GM19035 (cell line): ENCODE results near the gene MATR3.
A peak's percentile ranks its signal among the peaks of the same experiment; 100 is the strongest.

Experiments
- ATAC-seq: cut with Tn5 transposase; IDR thresholded peaks from one replicate; pipeline ENCODE4 v1.9.1; 2021; ENCODE audit not compliant: unreplicated experiment

MATR3 gene

GRCh38 chr5:139271201-139272027 is 22.1 kb upstream of the MATR3 start:
- no peak for ATAC-seq

GRCh38 chr5:139272471-139273321 is 20.8 kb upstream of the MATR3 start:
- ATAC-seq, result no peak

- no peak for ATAC-seq
Measured at GRCh38 chr5:139273322-139273571, 20.3 kb upstream of the MATR3 start.

- ATAC-seq, result peak; percentile 82
Measured at GRCh38 chr5:139273572-139274289, 19.8 kb upstream of the MATR3 start.

- ATAC-seq, result no peak
Measured at GRCh38 chr5:139275536-139275935, 18.0 kb upstream of the MATR3 start.

GRCh38 chr5:139275956-139276355 is 17.6 kb upstream of the MATR3 start:
- no peak for ATAC-seq

- ATAC-seq, result no peak
Measured at GRCh38 chr5:139276426-139276825, 17.1 kb upstream of the MATR3 start.

GRCh38 chr5:139277171-139277570 is 16.4 kb upstream of the MATR3 start:
- ATAC-seq, result no peak

- no peak for ATAC-seq
Measured at GRCh38 chr5:139278540-139279274, 14.8 kb upstream of the MATR3 start.

- ATAC-seq, result no peak
Measured at GRCh38 chr5:139282197-139282557, 11.4 kb upstream of the MATR3 start.

GRCh38 chr5:139283252-139284166 is 10.0 kb upstream of the MATR3 start:
- no peak for ATAC-seq

GRCh38 chr5:139284295-139284694 is 9.2 kb upstream of the MATR3 start:
- no peak for ATAC-seq

- no peak for ATAC-seq
Measured at GRCh38 chr5:139285651-139286392, 7.7 kb upstream of the MATR3 start.

- no peak for ATAC-seq
Measured at GRCh38 chr5:139287890-139288635, 5.5 kb upstream of the MATR3 start.

- no peak for ATAC-seq
Measured at GRCh38 chr5:139291051-139291450, 2.5 kb upstream of the MATR3 start.

- ATAC-seq, result no peak
Measured at GRCh38 chr5:139293202-139293506, 386 bp upstream of the MATR3 start.

- peak; percentile 30 for ATAC-seq
Measured at GRCh38 chr5:139294374-139295165, 1.0 kb downstream of the MATR3 start.
